Liver (tissue), 3 donors: ENCODE results near the gene SEZ6.

Experiments
- RAD21 ChIP-seq, 2 donors: IDR thresholded peaks; 2 replicates each; pipeline ENCODE4 v1.6.1; 2016; ENCODE audit warnings: antibody characterized with exemption in 2 of 2, mild to moderate bottlenecking in 2 of 2
- TF ChIP-seq, protein P1 (sequence below): fragments of 150-350 bp; IDR thresholded peaks from 2 replicates; pipeline ENCODE4 v1.5.1; 2017; ENCODE audit warnings: improper control_type of control experiment, low read depth, low read length; ENCODE audit not compliant: missing input control
- donor health status: healthy.
- donor health status: healthy.

DNA sequence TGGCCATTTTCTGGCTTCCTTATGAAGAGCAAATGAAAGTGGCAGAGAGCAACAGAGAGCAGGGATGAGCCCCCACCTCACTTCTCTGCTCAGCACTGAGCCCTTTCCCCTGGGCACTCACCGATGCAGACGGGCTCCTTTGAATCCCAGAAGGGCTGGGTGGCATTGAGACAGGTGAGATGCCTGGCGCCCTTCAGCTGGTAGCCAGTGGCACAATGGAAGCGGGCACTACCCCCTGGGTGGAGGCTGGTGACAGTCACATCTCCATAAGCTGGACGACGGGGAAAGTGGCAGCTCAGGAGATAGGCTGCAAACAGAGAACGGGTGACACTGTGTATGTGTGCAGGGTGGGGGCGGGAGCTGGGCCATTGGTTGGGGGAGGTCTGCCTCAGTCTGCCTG is 42.0 kb downstream of the SEZ6 start:
- TF ChIP-seq RAD21 (IDR thresholded peaks at IDR 0.05): no peak
- TF ChIP-seq, protein P1, sequence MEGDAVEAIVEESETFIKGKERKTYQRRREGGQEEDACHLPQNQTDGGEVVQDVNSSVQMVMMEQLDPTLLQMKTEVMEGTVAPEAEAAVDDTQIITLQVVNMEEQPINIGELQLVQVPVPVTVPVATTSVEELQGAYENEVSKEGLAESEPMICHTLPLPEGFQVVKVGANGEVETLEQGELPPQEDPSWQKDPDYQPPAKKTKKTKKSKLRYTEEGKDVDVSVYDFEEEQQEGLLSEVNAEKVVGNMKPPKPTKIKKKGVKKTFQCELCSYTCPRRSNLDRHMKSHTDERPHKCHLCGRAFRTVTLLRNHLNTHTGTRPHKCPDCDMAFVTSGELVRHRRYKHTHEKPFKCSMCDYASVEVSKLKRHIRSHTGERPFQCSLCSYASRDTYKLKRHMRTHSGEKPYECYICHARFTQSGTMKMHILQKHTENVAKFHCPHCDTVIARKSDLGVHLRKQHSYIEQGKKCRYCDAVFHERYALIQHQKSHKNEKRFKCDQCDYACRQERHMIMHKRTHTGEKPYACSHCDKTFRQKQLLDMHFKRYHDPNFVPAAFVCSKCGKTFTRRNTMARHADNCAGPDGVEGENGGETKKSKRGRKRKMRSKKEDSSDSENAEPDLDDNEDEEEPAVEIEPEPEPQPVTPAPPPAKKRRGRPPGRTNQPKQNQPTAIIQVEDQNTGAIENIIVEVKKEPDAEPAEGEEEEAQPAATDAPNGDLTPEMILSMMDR: no peak
